Measurements from ENCODE around the gene PDPK1.
"Not testable (repeated sequence)": the region's sequence is repeated elsewhere in the genome, so short reads cannot be mapped to it uniquely, and the experiment has no call there.

The PDPK1 gene

GRCh38 chr16:2651268-2651871, 113.5 kb downstream of the PDPK1 start:
- FAIRE-seq; DNase-seq (ENCODE audit: insufficient read length, low spot score): not testable (repeated sequence)
